ENCODE measurements around the gene CCDC183. TPM values are rescaled to one million over a fixed set of nuclear protein-coding genes. Genes with fewer than 3 reads are reported as not detected.

Gene CCDC183
- total RNA-seq, 1 experiment from 2014 or later, result 1.1 TPM

GRCh38 chr9:136854113-136854841, 58.1 kb downstream of the CCDC183 start:
- Mint-ChIP-seq H3K4me3 (no peak overlapping the region), H3K27me3 (ENCODE audit: low read depth) (peaks cover 1% of the 10 kb centered on the region), H3K4me1 (peaks cover 2 to 5% of the 10 kb centered on the region in 2 experiments; a peak in 3 of 4 replicates), H3K36me3 (ENCODE audit: insufficient read depth in 1 of 3, low read depth in 3 of 3) (peaks cover 0 to 12% (median 10%) of the 10 kb centered on the region in 3 experiments; a peak in 4 of 7 replicates), H3K9me3 (no peaks in the 10 kb centered on the region), H3K27ac (0 out of 7 replicates have a peak overlapping the region, but pooled peaks of 1 of the 3 experiments have one; percentile 53)
- Histone ChIP-seq H3K79me2 (ENCODE audit: insufficient read depth, low read length) (no peaks in the 10 kb centered on the region), H3K27me3 (ENCODE audit: insufficient read depth, low read length) (no peaks in the 10 kb centered on the region), H3K9ac (ENCODE audit: extremely low read depth, insufficient read length, low read length) (no peak overlapping the region), H2BK12ac (ENCODE audit: insufficient read length, low read depth, low read length) (no peak overlapping the region), H2BK5ac (ENCODE audit: insufficient read length, low read length) (no peak overlapping the region), H2BK20ac (ENCODE audit: low read depth, low read length, poor library complexity, severe bottlenecking) (no peak overlapping the region), H2AK5ac (ENCODE audit: insufficient read length, low read length) (no peak overlapping the region), H3K79me1 (ENCODE audit: insufficient read depth, low read depth, low read length, poor library complexity, severe bottlenecking) (no peaks in the 10 kb centered on the region), H4K20me1 (ENCODE audit: control insufficient read depth, insufficient read depth, insufficient read length) (no peaks in the 10 kb centered on the region), H3K4me1 (ENCODE audit: insufficient read depth, low read length) (no peaks in the 10 kb centered on the region), H3K56ac (ENCODE audit: insufficient read length, low read depth, low read length) (no peak overlapping the region), H3K9me3 (ENCODE audit: control insufficient read depth, low read depth, low read length) (no peaks in the 10 kb centered on the region), H4K91ac (ENCODE audit: insufficient read length, low read depth, low read length) (no peak overlapping the region), H2BK15ac (ENCODE audit: low read depth, low read length) (no peak overlapping the region), H3K23me2 (ENCODE audit: insufficient read length, low read depth, low read length, poor library complexity, severe bottlenecking) (no peaks in the 10 kb centered on the region), H3K18ac (ENCODE audit: insufficient read length, low read depth, low read length) (no peak overlapping the region), H3T11ph (ENCODE audit: low read length) (no peak overlapping the region), H3K27ac (ENCODE audit: insufficient read length, low read depth, low read length) (no peak overlapping the region), H3K23ac (ENCODE audit: insufficient read length, low read depth, low read length) (no peak overlapping the region), H4K8ac (replicated peaks; ENCODE audit: insufficient read length, low read depth, low read length) (no peak overlapping the region), H3K4me2 (ENCODE audit: insufficient read depth, insufficient read length, low read length) (no peak overlapping the region), H3K14ac (ENCODE audit: insufficient read depth, low read length) (no peak overlapping the region; the same call in 1 of the 2 replicates), H4K5ac (ENCODE audit: insufficient read length, low read depth, low read length) (no peak overlapping the region), H3K4ac (ENCODE audit: low read depth, low read length) (no peak overlapping the region), H2BK120ac (ENCODE audit: low read depth, low read length, poor library complexity, severe bottlenecking) (no peak overlapping the region), H2AFZ (ENCODE audit: low read length) (no peak overlapping the region)
- no peak for DNase-seq
- WGBS (ENCODE audit: extremely low coverage, insufficient read length, low lambda C conversion rate), result no CpG with 5 or more reads among the region's 30 CpGs
- no peak for TF ChIP-seq CTCF (conservative IDR thresholded peaks at IDR 0.05)
